Epithelial cell of esophagus (primary cell): ENCODE data around the gene TAOK2.

ENCODE experiments used
- DNase-seq: peaks from one replicate; pipeline ENCODE4 v3.0.0; 2010; ENCODE audit warnings: low read depth
- H3K4me3 ChIP-seq: 2 replicates; pipeline ENCODE4 v1.5.1; 2011; ENCODE audit warnings: mild to moderate bottlenecking, low read length, control low read depth
- TF ChIP-seq, protein P1 (sequence below): IDR thresholded peaks from 2 replicates; pipeline ENCODE4 v1.5.1; 2011; ENCODE audit warnings: low read depth, mild to moderate bottlenecking, low read length, control low read depth, inconsistent platforms; ENCODE audit not compliant: insufficient read depth; ENCODE audit errors: missing control alignments

TAOK2 gene

DNA sequence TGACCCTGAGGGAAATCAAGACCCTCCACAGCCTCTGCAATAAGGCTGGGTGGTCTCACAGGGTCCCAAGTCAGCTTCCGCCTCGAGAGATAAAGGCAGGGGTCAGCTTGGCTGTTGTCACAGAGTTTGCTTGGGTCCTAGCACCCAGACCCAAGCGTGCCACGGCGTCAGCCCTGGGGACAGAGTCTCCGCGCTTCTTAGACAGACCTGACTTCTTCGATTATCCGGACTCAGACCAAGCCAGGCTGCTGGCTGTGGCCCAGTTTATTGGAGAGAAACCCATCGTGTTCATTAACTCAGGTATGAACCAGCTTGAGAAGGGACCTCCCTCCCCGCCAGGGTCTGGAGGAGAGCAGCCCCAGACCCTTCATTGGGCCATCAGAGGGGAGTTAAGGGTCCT is 49.9 kb downstream of the TAOK2 start:
- no peak overlapping the region for H3K4me3 ChIP-seq
- TF ChIP-seq, protein P1, sequence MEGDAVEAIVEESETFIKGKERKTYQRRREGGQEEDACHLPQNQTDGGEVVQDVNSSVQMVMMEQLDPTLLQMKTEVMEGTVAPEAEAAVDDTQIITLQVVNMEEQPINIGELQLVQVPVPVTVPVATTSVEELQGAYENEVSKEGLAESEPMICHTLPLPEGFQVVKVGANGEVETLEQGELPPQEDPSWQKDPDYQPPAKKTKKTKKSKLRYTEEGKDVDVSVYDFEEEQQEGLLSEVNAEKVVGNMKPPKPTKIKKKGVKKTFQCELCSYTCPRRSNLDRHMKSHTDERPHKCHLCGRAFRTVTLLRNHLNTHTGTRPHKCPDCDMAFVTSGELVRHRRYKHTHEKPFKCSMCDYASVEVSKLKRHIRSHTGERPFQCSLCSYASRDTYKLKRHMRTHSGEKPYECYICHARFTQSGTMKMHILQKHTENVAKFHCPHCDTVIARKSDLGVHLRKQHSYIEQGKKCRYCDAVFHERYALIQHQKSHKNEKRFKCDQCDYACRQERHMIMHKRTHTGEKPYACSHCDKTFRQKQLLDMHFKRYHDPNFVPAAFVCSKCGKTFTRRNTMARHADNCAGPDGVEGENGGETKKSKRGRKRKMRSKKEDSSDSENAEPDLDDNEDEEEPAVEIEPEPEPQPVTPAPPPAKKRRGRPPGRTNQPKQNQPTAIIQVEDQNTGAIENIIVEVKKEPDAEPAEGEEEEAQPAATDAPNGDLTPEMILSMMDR = no peak
- no peak for DNase-seq

DNA sequence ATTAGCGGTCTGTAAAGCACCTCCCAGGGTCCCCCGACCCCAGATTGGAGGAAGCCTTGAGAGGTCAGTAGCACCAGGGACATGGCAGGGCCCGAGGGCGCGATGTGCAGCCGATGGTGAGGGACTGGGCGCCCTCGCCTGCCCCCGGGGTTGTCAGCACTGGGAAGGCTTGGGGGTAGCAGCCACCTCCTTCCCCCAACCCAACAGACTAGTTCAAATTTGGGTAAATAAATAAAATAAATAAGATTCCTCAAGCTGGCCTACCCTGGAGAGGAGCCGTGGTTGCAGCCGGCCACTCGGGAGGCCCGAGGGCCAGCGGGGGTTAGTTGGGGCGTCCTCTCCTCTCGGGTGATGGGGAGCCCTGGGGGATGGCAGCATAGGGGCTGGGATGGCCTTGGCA is 50.8 kb downstream of the TAOK2 start:
- H3K4me3 ChIP-seq = no peak overlapping the region
- TF ChIP-seq, protein P1 = no peak
- DNase-seq = no peak

GRCh38 chr16:30025156-30025555 is 51.5 kb downstream of the TAOK2 start:
- H3K4me3 ChIP-seq = no peak overlapping the region
- DNase-seq = no peak
- TF ChIP-seq, protein P1 = no peak

DNA sequence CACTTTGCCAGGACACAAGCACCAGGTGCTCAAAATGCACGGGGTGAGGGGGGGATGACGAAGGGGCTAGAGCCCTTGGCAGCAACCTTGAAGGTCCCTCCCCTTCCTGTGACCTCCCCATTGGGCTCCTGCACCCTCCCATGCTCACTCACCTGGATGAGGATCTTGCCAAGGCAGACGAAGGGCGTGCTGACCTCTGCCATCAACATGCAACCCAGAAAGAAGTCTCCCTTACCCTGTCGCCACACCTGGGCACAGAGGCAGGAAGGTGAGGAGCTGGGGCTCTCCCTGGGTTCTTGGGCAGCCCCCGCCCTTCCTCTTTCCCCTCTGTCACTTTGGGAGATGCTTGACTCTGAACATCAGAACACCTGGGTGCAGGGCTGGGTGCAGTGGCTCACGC is 51.9 kb downstream of the TAOK2 start:
- no peak overlapping the region for H3K4me3 ChIP-seq
- TF ChIP-seq, protein P1 = no peak
- DNase-seq = no peak

GRCh38 chr16:30026449-30026848 is 52.8 kb downstream of the TAOK2 start:
- H3K4me3 ChIP-seq = no peak overlapping the region
- TF ChIP-seq, protein P1 = no peak
- no peak for DNase-seq

GRCh38 chr16:30027588-30028437 is 54.1 kb downstream of the TAOK2 start:
- TF ChIP-seq, protein P1 = no peak
- no peak overlapping the region for H3K4me3 ChIP-seq
- no peak for DNase-seq
